ENCODE measurements around the gene ANAPC5. TPM values are rescaled to one million over a fixed set of nuclear protein-coding genes. Genes with fewer than 3 reads are reported as not detected.
"Not testable (repeated sequence)": the region's sequence is repeated elsewhere in the genome, so short reads cannot be mapped to it uniquely, and the experiment has no call there.

ANAPC5 gene
- total RNA-seq, 4 donors from 2014 or later, result 101 to 381 (median 139) TPM

GRCh38 chr12:121397521-121397920, 45.3 kb upstream of the ANAPC5 start:
- Histone ChIP-seq H3K27me3 (no peaks in the 10 kb centered on the region), H3K4me3 (no peak overlapping the region), H3K4me1 (peaks cover 0 to 21% (median 2%) of the 10 kb centered on the region in 4 donors), H3K9me3 (no peaks in the 10 kb centered on the region), H3K36me3 (no peaks in the 10 kb centered on the region), H3K27ac (no peak overlapping the region)
- no peak for DNase-seq
- TF ChIP-seq POLR2A (IDR thresholded peaks at IDR 0.05) (no peak), CTCF (IDR thresholded peaks at IDR 0.05) (no peak)

- Histone ChIP-seq H3K9me3 (no peaks in the 10 kb centered on the region), H3K27ac (peak overlapping the region in 2 of 4 donors; percentile 35 to 54), H3K36me3 (no peaks in the 10 kb centered on the region), H3K4me1 (no peaks in the 10 kb centered on the region), H3K4me3 (peak overlapping the region in 1 of 4 donors; percentile 14), H3K27me3 (no peaks in the 10 kb centered on the region)
- TF ChIP-seq POLR2A (IDR thresholded peaks at IDR 0.05) (no peak), CTCF (IDR thresholded peaks at IDR 0.05) (no peak)
- DNase-seq, result no peak
Observed at GRCh38 chr12:121392325-121392716, 40.1 kb upstream of the ANAPC5 start.

- Histone ChIP-seq H3K9me3 (no peaks in the 10 kb centered on the region), H3K4me1 (no peaks in the 10 kb centered on the region), H3K27me3 (no peaks in the 10 kb centered on the region), H3K4me3 (peak overlapping the region in 3 of 4 donors; percentile 14 to 30 (median 18)), H3K36me3 (no peaks in the 10 kb centered on the region), H3K27ac (peak overlapping the region; percentile 16 to 54 (median 41))
- TF ChIP-seq POLR2A (IDR thresholded peaks at IDR 0.05) (no peak), CTCF (IDR thresholded peaks at IDR 0.05) (no peak)
- peak in 2 of 3 donors; percentile 26 to 55 for DNase-seq
Observed at GRCh38 chr12:121391619-121392324, 39.6 kb upstream of the ANAPC5 start.

- no peak for TF ChIP-seq POLR2A (IDR thresholded peaks at IDR 0.05)
- TF ChIP-seq CTCF (IDR thresholded peaks at IDR 0.05), result no peak
- no peak for DNase-seq
- no peaks in the 10 kb centered on the region for H3K4me1 ChIP-seq
Observed at GRCh38 chr12:121390856-121391255, 38.6 kb upstream of the ANAPC5 start.

GRCh38 chr12:121388421-121388981, 36.3 kb upstream of the ANAPC5 start:
- Histone ChIP-seq H3K9me3 (no peaks in the 10 kb centered on the region), H3K4me3 (no peak overlapping the region), H3K27ac (no peak overlapping the region), H3K36me3 (no peaks in the 10 kb centered on the region), H3K4me1 (no peaks in the 10 kb centered on the region), H3K27me3 (no peaks in the 10 kb centered on the region)
- no peak for DNase-seq
- no peak for TF ChIP-seq CTCF (IDR thresholded peaks at IDR 0.05)

More at GRCh38 chr12:121390856-121391255, 38.6 kb upstream of the ANAPC5 start:
- Histone ChIP-seq H3K4me3 (no peak overlapping the region), H3K27me3 (no peaks in the 10 kb centered on the region), H3K27ac (no peak overlapping the region), H3K36me3 (no peaks in the 10 kb centered on the region), H3K9me3 (no peaks in the 10 kb centered on the region)

GRCh38 chr12:121384891-121385290, 32.7 kb upstream of the ANAPC5 start:
- not testable (repeated sequence) for H3K27ac ChIP-seq, H3K4me1 ChIP-seq, H3K9me3 ChIP-seq, H3K4me3 ChIP-seq, H3K36me3 ChIP-seq, H3K27me3 ChIP-seq, DNase-seq

Measured in Peyer's patch (tissue), 4 donors.